ENCODE results near the gene EHBP1.

The EHBP1 gene

DNA sequence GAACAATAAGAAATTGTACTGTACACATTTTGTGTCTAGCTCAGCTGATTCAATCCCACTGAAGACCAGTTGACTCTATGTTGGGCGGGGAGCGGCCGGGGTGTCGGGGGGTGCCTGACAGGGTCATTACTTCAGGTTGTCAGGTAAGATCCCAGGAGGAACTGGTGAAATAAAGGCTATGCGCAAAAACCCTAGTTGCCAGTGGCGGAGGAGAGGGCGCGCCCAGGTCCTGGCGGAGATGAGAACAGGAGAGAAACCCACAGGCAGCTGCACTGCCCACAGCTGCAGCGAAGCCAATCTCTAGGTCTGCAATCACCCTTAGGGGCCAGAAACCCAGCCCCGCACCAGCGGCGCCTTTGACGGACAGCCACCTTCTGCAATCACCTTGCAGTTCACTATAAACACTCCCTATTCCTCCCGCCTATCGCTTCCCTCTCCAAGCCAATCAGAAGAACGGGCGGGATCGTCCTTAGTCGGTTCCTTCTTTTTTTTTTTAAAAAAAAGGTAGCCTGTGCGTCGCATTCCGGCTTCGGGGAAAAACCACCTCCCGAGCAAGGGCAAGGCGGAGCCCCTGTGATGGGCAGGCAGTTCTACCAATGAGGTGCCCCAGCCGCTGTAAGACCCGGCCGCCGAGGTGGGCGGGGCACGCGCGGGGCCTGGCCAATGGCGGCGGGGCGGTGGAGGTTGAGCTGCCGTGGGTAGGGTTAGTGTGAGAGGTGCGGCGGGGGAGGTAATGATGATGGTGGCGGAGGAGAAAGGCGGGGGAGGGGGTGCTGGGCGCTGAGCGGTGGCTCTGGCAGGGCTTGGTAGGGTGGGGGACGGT, at the start of gene EHBP1:
TSS of gene EHBP1 (plus strand) at position 707 of the 823 bp plus-strand sequence. CDS start 1,479 bp downstream, outside the sequence.
- no peaks in the 10 kb centered on the region for H3K9me3 Mint-ChIP-seq
- peak within 1 kb of the TSS; percentile 88 to 96 for H3K27ac Mint-ChIP-seq
- peak; percentile 99 for DNase-seq
- peak within 1 kb of the TSS; percentile 88 to 90 for H3K4me3 Mint-ChIP-seq
- H3K27me3 Mint-ChIP-seq: no peaks in the 10 kb centered on the region
- peaks cover 34% of the 10 kb centered on the region for H3K4me1 Mint-ChIP-seq
- ATAC-seq: peak; percentile 96

- ATAC-seq: no peak
- Mint-ChIP-seq H3K27ac (no peak overlapping the region), H3K4me1 (no peaks in the 10 kb centered on the region), H3K27me3 (no peaks in the 10 kb centered on the region), H3K4me3 (no peak overlapping the region), H3K9me3 (no peaks in the 10 kb centered on the region)
- no peak for DNase-seq
These were observed 47.7 kb upstream of the EHBP1 start for GRCh38 chr2:62657783-62658182.

DNA sequence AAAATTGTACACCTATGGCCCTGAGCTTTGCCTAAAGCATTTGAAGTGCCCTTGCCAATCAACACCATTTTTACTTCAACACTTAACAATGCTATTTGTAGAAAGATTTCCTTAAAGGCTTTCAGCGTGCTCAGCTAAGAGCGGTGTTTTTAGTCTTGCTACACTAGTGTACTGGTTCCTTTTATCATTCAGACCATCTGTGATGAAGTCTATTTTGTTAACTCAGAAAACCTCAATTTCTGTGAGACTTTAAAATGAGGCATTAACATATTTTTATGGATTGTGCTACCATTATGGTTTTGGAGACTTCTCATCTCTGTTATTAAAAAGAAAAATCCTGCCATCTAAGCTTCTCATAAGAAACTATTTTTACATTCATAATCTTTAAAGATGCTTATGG, 46.6 kb upstream of the EHBP1 start:
- DNase-seq (no peak), ATAC-seq (no peak)
- Mint-ChIP-seq H3K27me3 (no peaks in the 10 kb centered on the region), H3K4me3 (no peak overlapping the region), H3K9me3 (no peaks in the 10 kb centered on the region), H3K27ac (no peak overlapping the region), H3K4me1 (no peaks in the 10 kb centered on the region)

DNA sequence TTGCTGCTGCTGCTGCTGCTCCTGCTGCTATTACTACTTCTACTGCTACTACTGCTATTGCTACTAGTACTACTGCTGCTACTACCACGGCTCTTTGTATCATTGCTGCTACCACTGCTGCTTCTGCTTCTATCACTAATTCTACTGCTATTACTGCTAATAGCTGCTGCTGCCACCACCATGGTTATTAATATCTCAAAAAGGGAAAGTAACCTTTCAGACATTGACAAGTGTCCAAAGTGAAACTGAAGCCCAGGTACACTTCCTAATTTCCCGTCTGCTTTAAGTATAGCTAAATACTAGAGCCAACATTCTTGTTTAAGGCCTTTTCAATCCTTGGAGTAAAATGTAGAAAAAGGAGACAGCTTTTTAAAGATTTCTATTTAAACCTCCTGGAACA, 45.4 kb upstream of the EHBP1 start:
- Mint-ChIP-seq H3K27ac (no peak overlapping the region), H3K27me3 (no peaks in the 10 kb centered on the region), H3K4me1 (no peaks in the 10 kb centered on the region), H3K4me3 (no peak overlapping the region), H3K9me3 (no peaks in the 10 kb centered on the region)
- DNase-seq: no peak
- no peak for ATAC-seq

DNA sequence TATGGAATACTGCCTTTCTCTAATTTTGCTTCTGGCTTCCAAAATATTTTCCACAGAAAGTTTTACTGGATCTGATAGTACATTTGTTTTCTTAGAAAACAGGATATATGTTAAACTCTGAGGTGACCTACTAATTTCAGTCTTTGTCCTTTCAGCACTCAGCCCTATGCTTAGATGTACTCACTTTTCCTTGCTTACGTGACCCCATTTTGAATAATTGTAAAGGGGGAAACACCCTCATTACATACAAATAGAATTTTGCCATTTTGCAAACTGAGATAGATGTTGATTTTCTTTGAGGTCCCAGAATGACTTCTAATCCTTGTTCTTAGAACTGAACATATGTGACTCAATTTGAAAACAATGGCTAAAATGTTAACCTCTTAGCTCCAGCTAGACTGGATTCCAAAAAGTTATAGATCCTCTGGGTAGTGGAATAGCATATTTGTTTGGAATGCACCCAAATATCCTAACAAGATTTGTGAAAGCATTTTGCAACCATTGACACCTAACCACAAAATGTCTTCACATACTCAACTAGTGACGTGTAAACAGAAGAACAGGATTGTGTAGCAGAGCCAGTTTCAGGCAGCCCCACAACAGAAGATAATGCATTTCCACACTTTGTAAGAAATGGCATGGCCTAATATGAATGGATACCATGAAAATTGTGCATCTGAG, 44.8 kb upstream of the EHBP1 start:
- H3K27ac Mint-ChIP-seq: no peak overlapping the region
- no peaks in the 10 kb centered on the region for H3K4me1 Mint-ChIP-seq
- DNase-seq (no peak), ATAC-seq (no peak)
- H3K27me3 Mint-ChIP-seq: no peaks in the 10 kb centered on the region
- no peak overlapping the region for H3K4me3 Mint-ChIP-seq
- H3K9me3 Mint-ChIP-seq: no peaks in the 10 kb centered on the region

GRCh38 chr2:62661263-62661635, 44.3 kb upstream of the EHBP1 start:
- DNase-seq (no peak), ATAC-seq (no peak)
- H3K4me1 Mint-ChIP-seq: no peaks in the 10 kb centered on the region
- no peak overlapping the region for H3K4me3 Mint-ChIP-seq
- H3K27ac Mint-ChIP-seq: no peak overlapping the region
- H3K27me3 Mint-ChIP-seq: no peaks in the 10 kb centered on the region
- H3K9me3 Mint-ChIP-seq: no peaks in the 10 kb centered on the region

DNA sequence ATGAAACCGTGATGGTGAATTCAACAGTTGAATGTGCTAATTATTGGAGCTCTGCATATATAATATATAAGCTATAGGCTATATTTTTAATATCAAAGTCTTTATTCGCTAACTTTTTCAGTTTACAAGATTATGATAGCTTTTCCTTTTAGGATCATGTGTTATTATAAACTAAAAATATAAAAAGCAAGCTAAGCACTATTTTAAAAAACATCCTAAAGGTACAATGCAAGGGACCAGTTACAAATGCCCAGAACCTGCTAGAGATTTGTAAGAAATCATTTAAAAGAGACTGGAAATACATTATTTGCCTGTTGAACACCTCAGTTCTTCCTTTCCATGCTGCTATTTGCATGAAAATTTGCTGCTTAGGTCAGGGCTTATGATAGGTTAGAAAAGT, 43.4 kb upstream of the EHBP1 start:
- Mint-ChIP-seq H3K9me3 (no peaks in the 10 kb centered on the region), H3K27ac (no peak overlapping the region), H3K4me1 (no peaks in the 10 kb centered on the region), H3K27me3 (no peaks in the 10 kb centered on the region), H3K4me3 (no peak overlapping the region)
- ATAC-seq: no peak
- DNase-seq: no peak

GRCh38 chr2:62662554-62662953, 43.0 kb upstream of the EHBP1 start:
- H3K27ac Mint-ChIP-seq: no peak overlapping the region
- H3K9me3 Mint-ChIP-seq: no peaks in the 10 kb centered on the region
- no peak for DNase-seq
- H3K4me3 Mint-ChIP-seq: no peak overlapping the region
- no peak for ATAC-seq
- no peaks in the 10 kb centered on the region for H3K27me3 Mint-ChIP-seq
- no peaks in the 10 kb centered on the region for H3K4me1 Mint-ChIP-seq

GRCh38 chr2:62663411-62663810, 42.1 kb upstream of the EHBP1 start:
- Mint-ChIP-seq H3K27me3 (no peaks in the 10 kb centered on the region), H3K27ac (no peak overlapping the region), H3K9me3 (no peaks in the 10 kb centered on the region), H3K4me3 (no peak overlapping the region), H3K4me1 (no peaks in the 10 kb centered on the region)
- DNase-seq: no peak
- ATAC-seq: no peak

- H3K9me3 Mint-ChIP-seq: no peaks in the 10 kb centered on the region
- no peak overlapping the region for H3K27ac Mint-ChIP-seq
- no peak for DNase-seq
- H3K27me3 Mint-ChIP-seq: no peaks in the 10 kb centered on the region
- no peak overlapping the region for H3K4me3 Mint-ChIP-seq
- H3K4me1 Mint-ChIP-seq: no peaks in the 10 kb centered on the region
- ATAC-seq: no peak
These were observed 41.4 kb upstream of the EHBP1 start for GRCh38 chr2:62663920-62664795.

GRCh38 chr2:62665446-62665845, 40.1 kb upstream of the EHBP1 start:
- DNase-seq (no peak), ATAC-seq (no peak)
- no peak overlapping the region for H3K4me3 Mint-ChIP-seq
- no peaks in the 10 kb centered on the region for H3K9me3 Mint-ChIP-seq
- no peaks in the 10 kb centered on the region for H3K27me3 Mint-ChIP-seq
- H3K27ac Mint-ChIP-seq: no peak overlapping the region
- H3K4me1 Mint-ChIP-seq: no peaks in the 10 kb centered on the region

DNA sequence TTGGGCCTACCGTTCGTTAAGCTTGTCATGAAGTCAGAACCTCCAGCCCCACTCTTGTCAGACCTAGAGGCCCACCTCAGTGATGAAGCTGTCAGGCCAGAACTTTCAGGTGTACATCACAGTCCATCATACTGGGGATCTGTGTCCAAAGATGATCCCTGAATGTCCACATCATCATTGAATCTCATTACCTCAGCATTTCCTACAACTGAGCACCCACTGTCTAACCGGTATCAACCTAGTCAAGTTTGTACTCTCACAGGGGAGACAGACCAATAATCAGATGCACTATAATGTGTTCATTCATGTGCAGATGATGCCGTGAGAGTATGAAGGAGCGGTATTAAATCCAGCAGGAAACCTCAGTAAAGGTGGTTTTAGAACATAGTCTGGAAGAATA, 36.3 kb upstream of the EHBP1 start:
- Mint-ChIP-seq H3K4me1 (no peaks in the 10 kb centered on the region), H3K27me3 (no peaks in the 10 kb centered on the region), H3K9me3 (no peaks in the 10 kb centered on the region), H3K27ac (no peak overlapping the region), H3K4me3 (no peak overlapping the region)
- no peak for DNase-seq
- no peak for ATAC-seq

DNA sequence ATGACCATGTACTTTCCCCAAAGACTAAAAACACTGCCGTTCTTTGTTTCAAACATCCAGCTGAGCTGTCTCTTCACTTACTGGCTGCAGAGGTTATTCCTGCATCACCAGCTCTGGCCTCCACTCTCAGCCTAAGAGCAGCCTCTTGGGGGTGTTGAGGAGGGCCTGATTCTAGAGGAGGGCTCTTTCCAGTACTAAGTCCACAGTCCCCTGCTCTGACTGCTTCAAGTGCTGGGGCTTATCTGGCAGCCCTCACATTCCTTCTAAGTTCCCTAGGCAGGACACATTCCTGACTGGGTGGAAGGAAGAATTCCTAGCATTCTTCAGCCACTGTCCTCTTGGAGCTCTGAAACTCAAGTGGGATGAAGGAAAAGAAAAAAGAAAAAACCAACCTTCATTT, 32.9 kb upstream of the EHBP1 start:
- no peaks in the 10 kb centered on the region for H3K27me3 Mint-ChIP-seq
- H3K27ac Mint-ChIP-seq: no peak overlapping the region
- H3K9me3 Mint-ChIP-seq: no peaks in the 10 kb centered on the region
- no peak overlapping the region for H3K4me3 Mint-ChIP-seq
- ATAC-seq: no peak
- no peaks in the 10 kb centered on the region for H3K4me1 Mint-ChIP-seq
- no peak for DNase-seq

GRCh38 chr2:62675062-62675461, 30.5 kb upstream of the EHBP1 start:
- H3K4me1 Mint-ChIP-seq: no peaks in the 10 kb centered on the region
- no peak for ATAC-seq
- DNase-seq: no peak
- H3K27ac Mint-ChIP-seq: no peak overlapping the region
- H3K9me3 Mint-ChIP-seq: no peaks in the 10 kb centered on the region
- no peaks in the 10 kb centered on the region for H3K27me3 Mint-ChIP-seq
- no peak overlapping the region for H3K4me3 Mint-ChIP-seq

GRCh38 chr2:62685256-62685655, 20.3 kb upstream of the EHBP1 start:
- no peak overlapping the region for H3K4me3 Mint-ChIP-seq
- peaks cover 42% of the 10 kb centered on the region for H3K27me3 Mint-ChIP-seq
- ATAC-seq: no peak
- no peaks in the 10 kb centered on the region for H3K4me1 Mint-ChIP-seq
- H3K27ac Mint-ChIP-seq: no peak overlapping the region
- H3K9me3 Mint-ChIP-seq: no peaks in the 10 kb centered on the region
- no peak for DNase-seq

Measured in stimulated activated naive CD8-positive, alpha-beta T cell treated with anti-CD3 and anti-CD28 coated beads, Interleukin-15, amount 100 ng/mL, for 72 hours (primary cell).